Ectodermal cell (in vitro differentiated cells): ENCODE results near the gene IGDCC3.
"Not testable (repeated sequence)": the region's sequence is repeated elsewhere in the genome, so short reads cannot be mapped to it uniquely, and the experiment has no call there.

Experiments used
- H3K27ac ChIP-seq: 2 replicates; pipeline ENCODE4 v1.7.0; 2013; ENCODE audit warnings: mild to moderate bottlenecking, low read depth, low read length; ENCODE audit not compliant: insufficient read depth, poor library complexity, severe bottlenecking
- H3K27me3 ChIP-seq: 2 replicates; pipeline ENCODE4 v1.7.0; 2013; ENCODE audit warnings: mild to moderate bottlenecking, low read length; ENCODE audit not compliant: insufficient read depth, control insufficient read depth, poor library complexity, severe bottlenecking
- H3K36me3 ChIP-seq: one replicate; pipeline ENCODE4 v1.7.0; 2013; ENCODE audit warnings: low read length; ENCODE audit not compliant: control insufficient read depth, insufficient read depth
- H3K4me1 ChIP-seq: one replicate; pipeline ENCODE4 v1.7.0; 2013; ENCODE audit warnings: low read length; ENCODE audit not compliant: control insufficient read depth, insufficient read depth
- H3K4me3 ChIP-seq: 2 replicates; pipeline ENCODE4 v1.7.0; 2013; ENCODE audit warnings: low read depth, low read length, control low read depth; ENCODE audit not compliant: insufficient read depth
- H3K9me3 ChIP-seq: 2 replicates; pipeline ENCODE4 v1.7.0; 2013; ENCODE audit warnings: mild to moderate bottlenecking, low read length, moderate library complexity; ENCODE audit not compliant: control insufficient read depth
- WGBS, 2 experiments: methylation state at CpG; one replicate each; pipeline ENCODE4 v1.1.7; 2013; ENCODE audit warnings: missing lambda C conversion rate in 2 of 2; 5-methylcytosine and 5-hydroxymethylcytosine counted together

Gene IGDCC3

DNA sequence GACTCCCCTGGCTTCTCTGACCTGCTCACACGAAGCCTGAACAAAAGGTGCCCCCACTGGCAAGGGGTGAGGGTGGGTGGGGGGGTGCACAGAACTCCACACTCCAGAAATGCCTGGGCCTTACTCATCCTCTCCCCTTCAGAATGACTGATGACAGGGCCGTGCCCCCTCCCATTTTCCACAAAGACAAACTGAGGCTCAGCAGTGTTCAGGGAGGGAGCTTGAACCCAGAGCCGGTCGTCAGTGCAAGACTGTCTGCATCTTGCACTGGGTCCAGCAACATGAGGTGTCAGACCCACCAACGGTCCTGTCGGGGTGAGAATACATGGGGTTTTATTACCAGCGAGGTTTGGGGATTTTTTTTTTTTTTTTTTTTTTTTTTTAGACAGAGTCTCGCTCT lies 15.3 kb downstream of the IGDCC3 start:
- H3K4me1 ChIP-seq = peaks cover 37% of the 10 kb centered on the region
- no peaks in the 10 kb centered on the region for H3K9me3 ChIP-seq
- H3K4me3 ChIP-seq = no peak overlapping the region
- 87 to 92% methylated on average over 8 of the region's 8 CpGs for WGBS, 2 experiments
- H3K27me3 ChIP-seq = no peaks in the 10 kb centered on the region
- no peak overlapping the region for H3K27ac ChIP-seq
- H3K36me3 ChIP-seq = no peaks in the 10 kb centered on the region

DNA sequence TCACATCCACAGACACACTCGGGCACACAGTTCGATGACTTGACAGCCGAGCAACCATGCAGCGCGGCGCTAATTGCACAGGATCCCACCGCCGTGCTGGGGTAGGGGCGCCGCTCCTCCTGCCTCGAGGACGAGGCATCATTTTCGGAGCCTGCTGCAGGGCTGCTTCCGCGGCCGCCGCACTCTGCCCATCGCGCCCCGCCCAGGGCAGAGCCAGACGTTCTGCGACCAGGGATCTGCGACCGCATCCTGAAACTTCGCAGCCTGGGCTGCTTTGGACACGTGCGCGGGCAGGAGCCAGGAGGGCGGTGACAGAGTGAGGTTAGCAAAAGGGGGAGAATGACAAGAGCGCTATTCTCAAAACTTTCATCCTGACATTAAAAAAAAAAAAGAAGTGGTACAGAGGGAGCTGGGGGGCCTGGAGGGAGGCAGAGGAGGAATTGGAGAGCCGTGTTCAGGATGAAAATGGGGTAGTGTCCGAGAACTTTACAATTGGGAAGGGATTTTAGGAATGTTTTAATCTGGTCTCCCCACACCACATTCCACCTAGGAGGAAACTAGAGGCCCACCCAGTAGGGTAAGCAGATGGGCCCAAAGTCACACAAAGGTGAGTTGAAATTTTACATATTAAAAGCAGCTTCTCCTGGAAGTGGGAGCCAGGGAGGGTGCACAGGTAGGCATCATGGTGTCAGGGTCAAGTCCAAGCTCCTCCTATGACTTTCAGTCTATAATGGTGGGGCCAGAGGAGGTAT lies 15.9 kb downstream of the IGDCC3 start:
- Histone ChIP-seq H3K27ac (no peak overlapping the region), H3K9me3 (no peaks in the 10 kb centered on the region), H3K27me3 (no peaks in the 10 kb centered on the region), H3K4me3 (no peak overlapping the region), H3K4me1 (peaks cover 37% of the 10 kb centered on the region), H3K36me3 (no peaks in the 10 kb centered on the region)
- 91 to 94% methylated on average over 32 of the region's 32 CpGs for WGBS, 2 experiments

DNA sequence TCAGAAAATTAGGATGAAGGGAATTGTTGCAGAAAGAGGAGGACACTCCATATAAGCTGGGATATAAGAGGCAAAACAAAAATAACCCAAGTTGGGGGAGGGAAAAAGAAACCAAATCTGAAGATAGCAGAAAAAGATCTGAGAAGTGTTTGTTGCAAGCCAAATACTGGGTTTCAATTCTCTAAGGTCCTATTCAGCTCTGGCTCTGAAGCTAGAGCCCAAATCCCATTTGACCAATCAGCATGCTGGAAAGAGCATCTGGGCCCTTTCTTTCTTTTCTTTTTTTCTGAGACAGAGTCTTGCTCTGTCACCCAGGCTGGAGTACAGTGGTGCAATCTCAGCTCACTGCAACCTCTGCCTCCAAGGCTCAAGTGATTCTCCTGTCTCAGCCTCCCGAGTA lies 17.3 kb downstream of the IGDCC3 start:
- H3K9me3 ChIP-seq = no peaks in the 10 kb centered on the region
- no peak overlapping the region for H3K4me3 ChIP-seq
- peaks cover 32% of the 10 kb centered on the region for H3K4me1 ChIP-seq
- H3K36me3 ChIP-seq = no peaks in the 10 kb centered on the region
- 89 to 100% methylated on average over 1 of the region's 1 CpG for WGBS, 2 experiments
- H3K27ac ChIP-seq = no peak overlapping the region
- no peaks in the 10 kb centered on the region for H3K27me3 ChIP-seq

DNA sequence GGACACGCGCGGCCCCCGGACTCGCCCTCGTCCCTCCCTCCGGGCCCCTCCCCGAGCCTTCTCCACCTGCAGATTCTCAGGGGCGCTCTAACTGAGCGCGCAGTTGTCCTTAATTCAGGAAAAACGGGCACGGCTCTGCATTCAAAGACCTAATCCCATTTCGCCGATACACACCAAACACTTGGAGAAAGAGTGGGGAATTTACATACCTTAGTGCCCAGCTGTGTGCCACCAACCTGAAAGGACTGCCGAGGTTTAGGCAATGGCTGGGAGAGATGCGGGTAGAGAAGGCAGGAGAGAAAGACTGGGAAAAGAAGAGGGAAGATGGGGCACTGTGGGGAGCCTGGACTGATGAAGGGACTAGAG lies 21.8 kb downstream of the IGDCC3 start:
- Histone ChIP-seq H3K36me3 (no peaks in the 10 kb centered on the region), H3K4me1 (peaks cover 14% of the 10 kb centered on the region), H3K9me3 (no peaks in the 10 kb centered on the region), H3K4me3 (peak overlapping the region; percentile 33), H3K27me3 (no peaks in the 10 kb centered on the region), H3K27ac (peak overlapping the region; percentile 97)
- WGBS, 2 experiments = 0 to 1% methylated on average over 17 of the region's 17 CpGs

DNA sequence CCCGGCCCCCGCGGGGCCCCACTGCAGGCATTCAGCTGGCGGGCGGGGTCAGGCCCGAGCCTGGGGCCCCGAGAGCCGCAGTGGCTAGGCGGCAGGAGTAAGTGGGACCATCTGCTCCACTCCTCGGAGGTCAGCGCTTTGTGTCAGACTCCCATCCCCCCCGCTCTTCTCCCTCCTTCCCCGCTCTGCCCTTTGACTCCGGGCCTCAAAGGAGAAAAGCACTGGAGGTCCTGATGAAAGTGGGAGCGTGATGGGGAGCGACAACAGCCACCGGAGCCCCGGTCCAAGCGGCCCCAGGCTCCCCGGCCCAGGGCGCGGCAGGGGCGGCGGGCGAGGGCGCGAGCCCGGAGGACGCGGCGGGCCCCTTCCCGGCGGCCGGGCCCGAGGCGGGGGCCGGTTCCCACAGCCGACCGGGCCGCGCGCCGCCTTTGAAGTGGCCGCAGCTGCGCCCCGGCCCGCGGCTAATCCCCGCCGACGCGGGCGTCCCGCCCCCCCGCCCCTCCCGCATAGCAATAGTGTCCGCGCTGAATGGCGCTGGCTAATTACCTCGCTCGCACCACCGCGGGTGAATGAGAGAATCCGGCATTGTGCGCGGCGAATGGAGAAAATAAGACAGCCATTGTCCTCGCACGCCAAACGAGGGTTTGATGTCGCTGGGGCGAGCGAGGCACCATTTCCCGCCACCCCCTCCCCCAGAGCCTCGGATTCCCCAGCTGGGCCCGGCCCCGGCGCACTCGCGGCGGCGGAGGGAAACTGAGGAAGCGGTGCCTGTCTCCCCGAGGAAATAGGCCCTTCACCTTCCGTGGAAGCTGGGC lies 22.4 kb downstream of the IGDCC3 start:
- H3K27me3 ChIP-seq = no peaks in the 10 kb centered on the region
- no peaks in the 10 kb centered on the region for H3K9me3 ChIP-seq
- no peaks in the 10 kb centered on the region for H3K36me3 ChIP-seq
- peak overlapping the region; percentile 97 for H3K27ac ChIP-seq
- peaks cover 14% of the 10 kb centered on the region for H3K4me1 ChIP-seq
- peak overlapping the region; percentile 33 for H3K4me3 ChIP-seq
- 0 to 1% methylated on average over 85 of the region's 85 CpGs for WGBS, 2 experiments

DNA sequence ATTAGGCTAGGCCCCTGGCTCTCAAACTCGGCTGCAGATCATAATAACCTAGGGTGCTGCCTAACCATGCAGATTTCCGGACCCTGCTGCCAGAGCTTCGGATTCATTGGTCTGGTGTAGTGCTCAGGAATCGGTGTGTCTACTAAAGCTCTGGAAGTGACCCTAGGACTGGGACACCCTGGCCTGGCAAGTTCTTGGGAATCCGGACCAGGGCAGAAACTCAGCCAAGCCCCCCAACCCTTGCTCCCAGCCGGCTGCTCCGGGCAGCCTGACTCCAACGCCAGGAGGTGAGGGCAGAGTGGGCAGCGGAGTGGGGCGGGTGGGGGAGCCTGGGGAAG lies 23.0 kb downstream of the IGDCC3 start:
- Histone ChIP-seq H3K27me3 (no peaks in the 10 kb centered on the region), H3K4me1 (peaks cover 14% of the 10 kb centered on the region), H3K36me3 (no peaks in the 10 kb centered on the region), H3K9me3 (no peaks in the 10 kb centered on the region), H3K27ac (peak overlapping the region; percentile 97), H3K4me3 (peak overlapping the region; percentile 22)
- WGBS, 2 experiments = 25% methylated on average over 10 of the region's 10 CpGs

DNA sequence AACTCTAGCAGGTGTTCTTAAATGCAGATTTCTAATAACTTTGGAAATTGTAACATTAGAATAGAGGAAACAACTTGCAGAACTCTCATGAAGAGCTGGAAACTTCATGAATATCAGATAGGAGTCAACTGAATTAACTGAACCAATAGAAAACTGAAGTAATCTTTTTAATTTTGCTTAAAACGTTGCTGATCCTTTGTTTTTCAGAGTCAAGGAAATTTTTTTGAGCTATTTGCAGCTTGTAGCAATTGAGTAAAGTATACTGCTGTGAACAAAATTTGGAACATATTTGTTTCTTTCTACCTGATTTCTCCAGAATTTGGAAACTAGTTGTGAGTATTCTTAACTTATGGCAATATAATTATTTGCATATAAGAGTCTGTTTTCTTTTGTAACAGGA lies 25.8 kb downstream of the IGDCC3 start:
- H3K9me3 ChIP-seq, H3K27ac ChIP-seq, H3K36me3 ChIP-seq, H3K4me3 ChIP-seq, H3K27me3 ChIP-seq: not testable (repeated sequence)
- H3K4me1 ChIP-seq = peaks cover 13% of the 10 kb centered on the region
- WGBS, 2 experiments = 96% methylated on average over 1 of the region's 1 CpG

DNA sequence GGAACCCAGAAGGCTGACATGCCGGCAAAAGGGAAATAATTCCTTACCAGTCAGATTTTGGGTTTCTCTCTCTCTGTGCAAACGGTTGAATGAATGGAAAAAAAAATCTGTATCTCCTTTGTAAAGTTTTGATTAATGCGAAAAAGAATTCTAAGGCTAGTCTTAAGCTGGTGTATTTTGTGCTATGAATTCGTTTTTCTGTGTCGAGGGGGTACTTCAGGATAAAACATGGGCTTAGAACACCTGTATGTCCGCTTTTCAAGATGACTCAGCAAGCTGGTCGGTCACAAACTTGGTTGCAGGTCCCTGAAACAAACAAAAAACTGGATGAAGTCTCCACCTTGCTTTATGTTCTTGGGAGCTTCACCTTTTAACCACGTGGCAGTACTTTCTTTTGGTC lies 28.5 kb downstream of the IGDCC3 start:
- WGBS, 2 experiments = 88 to 93% methylated on average over 8 of the region's 8 CpGs
- Histone ChIP-seq H3K36me3 (no peaks in the 10 kb centered on the region), H3K27me3 (no peaks in the 10 kb centered on the region)

DNA sequence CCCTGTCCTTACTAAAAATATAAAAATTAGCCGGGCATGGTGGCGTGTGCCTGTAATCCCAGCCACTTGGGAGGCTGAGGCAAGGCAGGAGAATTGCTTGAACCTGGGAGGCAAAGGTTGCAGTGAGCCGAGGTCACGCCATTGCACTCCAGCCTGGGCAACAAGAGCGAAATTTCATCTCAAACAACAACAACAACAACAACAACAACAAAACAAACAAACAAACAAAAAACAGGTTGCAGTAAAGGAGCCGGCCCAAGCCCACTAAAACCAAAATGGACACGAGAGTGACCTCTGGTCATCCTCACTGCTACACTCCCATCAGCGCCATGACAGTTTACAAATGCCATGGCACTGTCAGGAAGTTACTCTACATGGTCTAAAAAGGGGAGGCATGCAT lies 30.0 kb downstream of the IGDCC3 start:
- H3K4me3 ChIP-seq, H3K9me3 ChIP-seq, H3K27ac ChIP-seq, H3K36me3 ChIP-seq, H3K27me3 ChIP-seq: not testable (repeated sequence)
- 89 to 91% methylated on average over 8 of the region's 8 CpGs for WGBS, 2 experiments
- H3K4me1 ChIP-seq = peaks cover 12% of the 10 kb centered on the region

More for the DNA sequence above, 28.5 kb downstream of the IGDCC3 start:
- Histone ChIP-seq H3K4me1 (peaks cover 10% of the 10 kb centered on the region), H3K9me3 (no peaks in the 10 kb centered on the region), H3K27ac (no peak overlapping the region), H3K4me3 (no peak overlapping the region)

DNA sequence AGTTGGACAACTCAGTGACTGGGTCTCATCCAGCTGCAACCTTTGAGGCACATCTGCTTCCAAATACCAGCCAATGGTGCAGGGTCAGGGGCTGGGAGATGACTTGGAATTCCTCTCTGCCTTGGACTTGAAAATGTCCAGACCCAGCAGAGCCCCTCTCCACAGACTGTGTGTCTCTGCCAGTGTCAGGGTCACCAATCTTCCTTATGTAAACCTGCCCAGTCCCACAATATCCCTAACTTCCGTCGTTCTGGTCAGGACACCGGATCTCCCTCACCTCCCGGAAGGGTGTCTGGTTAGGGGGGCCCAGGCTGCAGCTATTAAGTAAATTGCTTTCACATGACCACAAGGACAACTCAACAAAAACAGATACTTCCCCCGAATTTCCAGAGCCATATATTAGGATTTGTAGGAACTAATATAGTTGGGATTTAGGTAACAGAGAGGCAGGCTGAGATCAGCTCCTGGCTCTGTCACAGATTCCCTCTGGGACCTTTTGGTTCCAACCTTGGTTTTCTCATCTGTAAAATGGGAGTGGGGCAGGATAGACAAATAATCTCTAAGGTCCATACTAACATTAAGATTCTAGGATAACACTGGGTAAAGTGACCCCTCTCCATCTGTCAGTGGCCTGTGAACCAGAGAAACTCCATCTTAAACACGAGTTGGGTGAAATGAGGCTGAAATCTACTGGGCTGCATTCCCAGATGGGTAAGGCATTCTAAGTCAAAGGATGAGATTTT lies 30.8 kb downstream of the IGDCC3 start:
- H3K27ac ChIP-seq = no peak overlapping the region

More for the DNA sequence above, 30.8 kb downstream of the IGDCC3 start:
- Histone ChIP-seq H3K4me1 (peaks cover 12% of the 10 kb centered on the region), H3K36me3 (no peaks in the 10 kb centered on the region), H3K9me3 (no peaks in the 10 kb centered on the region), H3K4me3 (no peak overlapping the region), H3K27me3 (no peaks in the 10 kb centered on the region)
- WGBS, 2 experiments = 94 to 95% methylated on average over 5 to 6 of the region's 6 CpGs
